NCI-H1105 treated with DMSO at 0.1 percent for 48 hours (cell line): ENCODE data around the gene ADAMTS9.

Experiments
- DNase-seq: peaks from one replicate; lab custom pipeline; 2025; lab: John Stamatoyannopoulos, UW

ADAMTS9 gene

DNA sequence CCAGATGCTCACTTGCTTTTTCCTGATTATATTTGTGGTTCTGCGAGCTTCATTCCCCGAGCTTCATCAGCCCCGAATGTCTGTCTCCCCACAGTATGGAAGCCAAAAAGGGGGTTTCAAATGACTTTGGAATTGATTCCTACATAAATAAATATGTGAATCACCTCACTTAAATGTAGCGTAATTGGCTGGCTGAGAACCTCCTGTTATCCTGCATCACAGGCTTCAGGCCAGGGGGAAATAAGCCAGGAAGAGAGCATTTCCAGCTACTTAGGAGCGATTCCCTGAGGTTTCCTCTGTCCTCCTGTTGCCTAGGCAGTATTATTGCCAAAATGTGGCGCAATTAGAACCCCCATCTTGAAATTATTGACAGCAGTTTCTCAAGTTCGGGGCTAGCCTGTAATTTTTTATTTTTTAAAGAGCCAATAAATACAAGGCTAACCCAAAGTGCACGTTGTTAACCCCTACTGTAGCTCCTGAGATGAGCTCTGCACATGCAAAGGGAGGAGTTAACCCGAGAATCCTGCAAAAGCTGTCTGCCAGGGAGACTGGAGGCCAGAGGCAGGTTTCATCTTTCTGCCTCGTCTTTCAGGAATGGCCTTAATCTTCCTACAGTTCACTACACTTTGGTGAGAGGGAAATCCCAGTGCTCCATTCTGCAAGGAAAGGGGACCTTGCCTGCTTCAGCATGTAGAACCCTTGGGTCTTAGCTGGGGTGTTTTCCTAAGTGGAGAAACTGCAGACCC, 148.2 kb downstream of the ADAMTS9 start:
- no peak for DNase-seq

DNA sequence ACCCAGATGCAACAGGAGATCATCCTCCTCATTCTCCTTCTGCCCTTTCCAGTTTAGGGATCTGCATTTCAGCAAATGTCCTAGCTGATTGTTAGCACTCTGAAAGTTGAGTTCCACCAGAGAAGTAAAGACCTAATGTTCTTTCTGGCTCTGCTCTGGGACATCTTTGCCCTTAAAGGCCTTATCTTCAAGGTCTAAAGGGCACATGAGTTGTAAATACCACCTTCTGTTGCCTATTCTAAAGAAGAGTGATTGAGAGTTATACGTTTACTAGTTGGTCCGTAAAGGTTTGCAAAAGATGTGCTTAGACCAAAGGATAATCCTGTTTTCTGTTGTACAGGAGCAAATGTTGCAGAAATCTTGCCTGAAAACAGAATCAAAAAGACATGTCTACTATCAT, 151.6 kb downstream of the ADAMTS9 start:
- DNase-seq = no peak

- DNase-seq = peak; percentile 63
Observed at GRCh38 chr3:64533617-64534317, 154.0 kb downstream of the ADAMTS9 start.

DNA sequence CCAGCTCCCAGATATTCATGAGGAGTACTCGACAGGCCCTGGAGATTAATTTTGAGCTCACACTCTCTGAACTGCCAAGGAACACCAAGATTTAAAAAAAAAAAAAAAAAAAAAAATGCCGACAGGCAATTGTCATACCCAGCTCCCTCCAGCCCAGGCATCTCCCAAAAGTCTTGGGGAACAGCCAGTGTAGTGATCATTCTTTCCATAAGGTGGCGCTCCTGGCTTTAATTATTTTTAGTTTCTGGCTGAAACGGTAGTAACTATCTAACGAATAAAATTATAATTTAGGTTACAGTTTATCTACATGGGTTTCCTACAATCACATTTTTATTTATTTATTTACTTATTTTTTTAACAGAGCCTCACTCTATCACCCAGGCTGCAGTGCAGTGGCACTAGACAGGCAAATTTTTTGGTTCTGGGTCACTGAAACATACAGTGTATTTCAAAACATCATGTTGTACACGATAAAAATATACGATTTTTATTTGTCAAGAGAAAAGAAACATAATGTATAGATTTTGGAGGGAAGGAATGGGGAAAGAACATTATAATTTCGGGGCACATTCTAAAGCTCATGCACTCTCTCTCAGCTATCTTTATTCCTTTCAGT, 157.3 kb downstream of the ADAMTS9 start:
- peak; percentile 35 for DNase-seq

DNA sequence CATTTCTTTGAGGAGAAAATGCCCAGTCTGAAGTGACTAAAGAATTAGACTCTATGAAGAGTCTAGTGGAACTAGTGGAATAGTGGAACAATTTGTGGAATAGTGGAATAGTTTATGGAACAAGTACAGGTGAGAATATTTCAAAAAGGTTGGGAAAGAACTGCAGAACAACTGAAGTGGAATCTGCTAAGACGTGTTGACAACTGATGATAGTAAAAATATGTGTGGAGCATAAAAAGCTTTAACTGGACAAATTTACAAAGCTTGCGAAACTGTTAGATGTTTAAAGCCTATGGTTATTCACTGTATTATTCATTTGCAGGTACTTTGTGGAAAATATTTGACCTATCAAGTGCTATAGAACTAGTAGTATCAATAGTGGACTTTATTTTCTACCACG, 164.5 kb downstream of the ADAMTS9 start:
- DNase-seq = no peak

DNA sequence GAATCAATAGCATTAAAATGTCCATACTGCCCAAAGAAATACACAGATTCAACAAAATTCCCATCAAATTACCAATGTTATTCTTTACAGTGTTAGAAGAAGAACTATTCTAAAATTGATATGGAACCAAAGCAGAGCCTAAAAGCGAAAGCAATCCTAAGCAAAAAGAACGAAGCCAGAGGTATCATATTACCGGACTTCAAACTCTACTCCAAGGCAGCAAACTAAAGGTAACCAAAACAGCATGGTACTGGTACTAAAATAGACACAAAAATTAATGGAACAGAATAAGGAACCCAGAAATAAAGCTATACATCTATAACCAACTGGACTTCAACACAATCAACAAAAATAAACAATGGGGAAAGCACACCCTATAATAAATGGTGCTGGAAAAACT, 167.5 kb downstream of the ADAMTS9 start:
- no peak for DNase-seq

DNA sequence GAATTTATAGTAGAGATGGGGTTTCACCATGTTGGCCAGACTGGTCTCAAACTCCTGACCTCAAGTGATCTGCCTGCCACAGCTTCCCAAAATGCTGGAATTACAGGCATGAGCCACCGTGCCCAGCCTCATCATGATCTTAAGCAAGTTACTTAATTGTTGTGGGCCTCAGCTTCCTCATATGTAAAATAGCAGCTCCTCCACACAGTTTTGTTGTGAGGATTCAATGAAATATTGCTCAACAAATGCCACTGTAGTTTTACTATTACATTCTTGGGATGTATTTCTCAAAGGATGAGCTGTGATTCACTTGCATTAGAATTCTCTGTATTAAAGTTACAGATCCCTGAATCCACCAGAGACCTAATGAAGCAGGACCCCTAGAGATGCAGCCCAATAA, 168.8 kb downstream of the ADAMTS9 start:
- DNase-seq = no peak

- DNase-seq = no peak
Observed at GRCh38 chr3:64518496-64518895, 169.3 kb downstream of the ADAMTS9 start.

GRCh38 chr3:64514889-64515288, 172.9 kb downstream of the ADAMTS9 start:
- no peak for DNase-seq

DNA sequence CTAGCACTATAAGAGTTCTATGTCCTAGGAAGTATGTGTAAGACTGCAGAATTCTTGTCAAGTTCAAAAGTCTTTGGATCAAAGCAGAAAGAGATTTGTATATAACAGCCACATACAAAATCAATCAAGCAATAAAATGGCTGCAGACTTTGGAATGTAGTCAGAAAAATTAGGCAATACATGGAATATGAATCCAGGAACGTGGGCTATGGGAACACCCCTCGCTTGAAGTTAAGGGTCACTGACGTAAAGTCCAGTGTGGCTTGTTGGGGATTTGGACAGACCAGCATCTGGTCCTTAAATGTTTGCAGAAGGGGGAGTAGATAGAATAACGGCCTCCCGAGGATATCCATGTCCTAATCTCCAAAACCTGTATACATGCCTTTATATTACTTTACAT, 178.6 kb downstream of the ADAMTS9 start:
- no peak for DNase-seq

- no peak for DNase-seq
Observed at GRCh38 chr3:64508140-64508539, 179.7 kb downstream of the ADAMTS9 start.

DNA sequence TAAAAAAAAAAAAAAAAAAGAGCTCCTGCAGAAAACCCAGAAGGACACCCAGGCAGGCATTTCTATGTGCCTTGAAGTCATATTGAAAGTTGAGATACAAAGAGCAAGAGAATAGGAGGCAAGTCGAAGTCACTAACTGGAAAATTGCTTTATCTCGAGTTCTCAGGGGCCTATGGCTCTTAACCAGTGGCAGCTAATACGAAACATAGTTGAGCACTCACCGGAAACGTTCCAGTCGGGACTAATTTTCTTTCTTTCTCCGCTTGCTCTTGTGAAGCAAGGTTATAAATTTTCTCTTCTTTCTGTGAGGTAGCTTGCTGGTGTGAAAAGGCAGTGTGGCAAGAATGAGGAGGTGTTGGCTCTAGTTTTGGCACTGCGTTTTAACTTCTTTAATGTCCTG, 181.5 kb downstream of the ADAMTS9 start:
- no peak for DNase-seq

GRCh38 chr3:64505419-64505818, 182.4 kb downstream of the ADAMTS9 start:
- DNase-seq = no peak

- no peak for DNase-seq
Observed at GRCh38 chr3:64502284-64502683, 185.5 kb downstream of the ADAMTS9 start.

DNA sequence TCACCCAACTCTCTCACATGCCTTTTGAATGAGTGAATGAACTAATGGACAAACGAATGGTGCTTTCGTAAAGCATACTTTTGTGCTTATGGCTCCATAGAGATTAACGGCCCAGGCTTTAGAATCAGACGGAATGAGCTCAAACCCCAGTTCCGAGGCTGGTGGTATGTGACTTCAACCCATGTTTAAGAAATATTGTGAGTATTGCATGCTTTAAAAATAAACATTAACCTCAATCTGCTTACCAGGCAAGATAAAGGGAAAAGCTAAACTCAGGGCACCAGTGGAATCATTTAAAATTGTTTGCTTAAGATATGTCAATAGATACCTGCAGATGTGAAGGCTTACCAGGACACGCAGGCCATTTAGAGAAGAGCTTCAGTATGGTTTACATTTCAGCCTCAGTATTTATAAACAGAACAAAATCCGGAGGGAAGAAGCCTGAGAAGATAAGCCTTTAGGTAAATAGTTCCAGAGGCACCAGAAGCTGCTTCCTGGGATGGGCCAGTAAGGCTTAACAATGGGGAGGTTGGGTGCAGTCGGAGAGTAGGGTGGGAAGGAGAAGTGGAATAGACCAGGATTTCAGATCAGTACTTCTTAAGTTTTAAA, 186.4 kb downstream of the ADAMTS9 start:
- no peak for DNase-seq

GRCh38 chr3:64496786-64497490, 190.9 kb downstream of the ADAMTS9 start:
- DNase-seq = no peak

GRCh38 chr3:64495781-64496334, 191.9 kb downstream of the ADAMTS9 start:
- DNase-seq = no peak

GRCh38 chr3:64495121-64495780, 192.5 kb downstream of the ADAMTS9 start:
- DNase-seq = no peak

- no peak for DNase-seq
Observed at GRCh38 chr3:64494526-64494925, 193.3 kb downstream of the ADAMTS9 start.

DNA sequence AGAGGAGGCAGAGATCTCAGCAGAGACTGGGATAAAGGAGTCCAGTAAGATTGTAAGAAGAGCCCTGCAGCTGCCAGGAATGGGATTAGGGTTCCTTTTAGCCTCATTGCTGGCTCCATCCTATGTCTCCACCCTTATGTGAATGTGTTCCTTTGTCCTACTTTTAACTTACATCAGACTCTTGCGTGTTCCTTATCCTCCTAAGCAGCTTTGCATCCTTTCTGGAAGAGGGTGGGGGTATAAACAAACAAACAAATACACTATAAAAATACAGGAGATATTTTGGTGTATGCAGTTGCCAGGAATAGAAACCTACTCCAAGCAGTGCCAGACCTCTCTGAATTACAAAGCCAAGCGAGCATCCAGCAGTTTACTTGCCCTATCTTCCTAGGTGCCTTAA, 194.7 kb downstream of the ADAMTS9 start:
- no peak for DNase-seq

GRCh38 chr3:64491843-64492242, 196.0 kb downstream of the ADAMTS9 start:
- DNase-seq = no peak
